RCC 7860 (cell line): Measurements from ENCODE around the gene RASAL3.
"Not testable (repeated sequence)": the region's sequence is repeated elsewhere in the genome, so short reads cannot be mapped to it uniquely, and the experiment has no call there.

ENCODE experiments used
- DNase-seq: peaks from one replicate; pipeline ENCODE4 v3.0.0-alpha.2; 2015; ENCODE audit warnings: low spot score
- FAIRE-seq: peaks from 2 replicates; lab custom pipeline; 2012; peaks lifted over from hg19 to GRCh38; lab: Jason Lieb, UNC

RASAL3 gene

DNA sequence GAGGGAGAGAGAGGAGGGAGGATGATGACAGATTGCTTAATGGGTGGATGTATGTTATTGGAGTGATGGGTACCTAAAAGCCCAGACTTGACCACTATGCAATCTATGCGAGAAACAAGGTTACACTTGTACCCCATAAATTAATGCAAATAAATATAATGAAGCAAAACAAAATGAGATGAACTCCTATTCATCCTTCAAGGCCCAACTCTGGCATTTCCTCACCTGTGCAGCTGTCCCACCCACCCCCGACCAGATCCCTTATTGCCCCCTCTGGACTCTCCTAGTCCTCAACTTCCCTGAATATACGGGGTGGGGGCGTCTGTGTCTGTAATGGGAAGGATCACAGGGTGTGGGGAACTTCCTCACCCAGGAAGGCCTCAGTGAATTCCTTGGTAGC is 10.8 kb upstream of the RASAL3 start:
- DNase-seq = no peak
- FAIRE-seq = no peak

DNA sequence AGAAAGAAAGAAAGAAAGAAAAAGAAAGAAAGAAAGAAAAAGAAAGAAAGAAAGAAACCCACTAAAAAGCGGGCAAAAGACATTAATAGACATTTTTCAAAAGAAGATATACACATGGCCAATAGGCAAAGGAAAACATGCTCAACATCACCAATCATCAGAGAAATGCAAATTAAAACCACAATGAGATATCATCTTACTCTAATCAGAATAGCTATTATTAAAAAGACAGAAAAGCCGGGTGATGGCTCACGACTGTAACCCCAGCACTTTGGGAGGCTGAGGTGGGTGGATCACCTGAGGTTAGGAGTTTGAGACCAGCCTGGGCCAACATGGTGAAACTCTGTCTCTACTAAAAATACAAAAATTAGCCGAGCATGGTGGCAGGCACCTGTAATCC is 9.5 kb upstream of the RASAL3 start:
- not testable (repeated sequence) for DNase-seq, FAIRE-seq

DNA sequence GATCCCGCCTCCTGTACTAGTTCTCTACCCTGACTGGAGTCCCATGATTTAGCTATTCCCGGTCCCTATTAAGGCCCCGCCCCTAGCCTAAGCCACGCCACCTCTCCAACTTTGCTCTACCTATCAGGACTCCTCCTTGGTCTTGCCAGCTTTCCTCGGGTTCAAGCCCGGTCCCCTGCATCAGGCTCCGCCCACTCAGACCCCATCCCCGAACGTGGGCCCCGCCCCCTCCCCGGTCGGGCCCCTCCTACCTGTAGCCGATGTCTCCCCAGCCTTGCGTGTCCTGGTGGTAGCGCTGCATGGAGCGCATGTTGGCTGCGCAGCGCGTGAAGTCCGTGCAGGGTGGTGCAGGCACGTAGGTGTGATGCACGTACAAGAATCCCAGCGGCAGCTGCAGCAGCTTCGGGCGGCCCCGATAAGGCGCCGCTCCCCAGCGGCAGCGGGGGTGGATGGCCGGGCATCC is 7.3 kb upstream of the RASAL3 start:
- DNase-seq = no peak
- no peak for FAIRE-seq

DNA sequence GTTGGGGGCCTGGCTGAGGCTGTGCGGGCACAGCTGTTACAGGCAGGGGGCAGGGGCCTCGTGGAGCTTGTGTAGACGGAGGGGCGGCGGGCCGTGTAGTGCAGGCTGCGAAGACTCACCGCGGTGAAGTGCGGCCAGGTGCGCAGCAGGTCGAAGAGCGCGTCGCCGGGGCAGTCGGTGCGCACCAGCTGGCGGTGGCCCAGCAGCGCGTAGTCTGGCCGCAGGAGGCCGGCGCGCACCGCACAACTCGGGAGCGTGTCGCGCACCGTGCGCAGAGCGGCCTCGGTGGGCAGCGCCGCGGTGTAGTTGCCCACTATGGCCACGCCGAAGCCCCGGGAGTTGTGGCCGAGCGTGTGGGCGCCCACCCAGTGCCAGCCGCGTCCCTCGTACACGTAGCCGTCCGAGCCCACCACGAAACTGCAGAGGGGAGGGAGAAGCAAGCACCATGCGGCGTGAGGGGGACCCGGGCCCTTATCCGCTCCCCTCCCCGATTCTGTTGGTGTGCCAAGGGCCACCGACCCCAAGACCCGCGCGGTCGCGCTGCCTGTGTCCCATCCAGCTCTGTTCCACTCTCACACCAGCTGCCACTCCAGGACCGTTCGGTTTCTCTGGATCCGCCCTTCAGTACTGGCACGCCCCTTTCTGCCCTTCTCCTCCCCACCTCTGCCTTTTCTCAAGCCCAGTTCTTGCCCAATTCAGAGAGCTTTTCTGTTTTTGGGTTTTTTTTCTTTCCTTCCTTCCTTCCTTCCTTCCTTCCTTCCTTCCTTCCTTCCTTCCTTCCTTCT is 5.4 kb upstream of the RASAL3 start:
- no peak for FAIRE-seq
- no peak for DNase-seq

DNA sequence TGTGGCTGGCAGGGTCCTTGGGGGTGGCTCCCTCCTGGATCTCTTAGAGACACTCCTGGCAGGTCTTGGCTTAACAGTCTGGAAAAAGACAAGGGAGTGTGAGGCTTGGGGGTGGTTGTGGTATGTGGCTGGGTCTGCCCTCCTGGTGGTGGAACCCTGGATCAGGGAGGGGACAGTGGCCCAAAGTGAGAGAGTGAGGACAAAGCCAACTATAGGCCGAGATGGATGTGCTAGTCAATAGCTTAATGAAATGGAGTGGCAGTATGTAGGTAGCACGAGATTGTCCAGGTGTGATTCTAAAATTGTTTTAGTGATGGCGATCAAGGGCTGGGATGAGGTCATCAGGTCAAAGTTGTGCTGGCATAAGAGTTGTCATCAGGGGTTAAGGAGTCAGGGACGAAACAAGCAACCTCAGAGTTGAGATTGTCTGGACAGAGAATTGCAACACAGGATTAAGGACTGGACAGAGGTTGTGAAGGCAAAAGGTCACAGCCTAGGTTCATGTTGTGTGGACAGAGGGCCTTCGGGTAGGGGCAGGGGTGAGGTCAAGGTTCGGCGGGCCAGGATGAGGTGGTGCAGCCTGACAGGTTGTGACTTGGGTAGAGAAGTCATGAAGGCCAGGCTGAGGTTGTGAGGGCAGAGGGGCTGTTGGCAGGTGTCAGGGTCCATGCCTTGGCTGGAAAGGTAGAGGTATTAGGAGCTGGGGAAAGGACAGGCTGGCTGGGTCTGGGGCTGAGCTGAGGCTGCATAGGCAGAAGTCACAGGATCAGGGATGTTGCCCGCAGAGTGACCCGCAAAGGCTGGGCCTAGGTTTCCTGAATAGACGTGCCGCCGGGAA is 4.5 kb upstream of the RASAL3 start:
- DNase-seq (no peak), FAIRE-seq (no peak)

DNA sequence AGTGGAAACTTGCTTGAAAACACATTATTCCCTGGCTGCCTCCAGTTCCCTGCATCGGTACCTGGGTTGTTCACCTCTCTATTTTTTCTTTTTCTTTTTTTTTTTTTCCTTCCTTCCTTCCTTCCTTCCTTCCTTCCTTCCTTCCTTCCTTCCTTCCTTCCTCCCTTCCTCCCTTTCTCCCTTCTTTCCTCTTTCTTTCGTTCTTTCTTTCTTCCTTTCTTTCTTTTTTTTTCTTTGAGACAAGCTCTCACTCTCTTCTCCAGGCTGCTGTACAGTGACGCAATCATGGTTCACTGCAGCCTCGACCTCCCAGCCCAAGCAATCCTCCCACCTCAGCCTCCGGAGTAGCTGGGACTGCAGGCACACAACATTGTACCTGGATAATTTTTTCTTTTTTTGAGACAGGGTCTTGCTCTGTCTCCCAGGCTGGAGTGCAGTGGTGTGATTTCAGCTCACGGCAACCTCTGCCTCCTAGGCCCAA is 3.4 kb upstream of the RASAL3 start:
- no peak for DNase-seq
- no peak for FAIRE-seq

DNA sequence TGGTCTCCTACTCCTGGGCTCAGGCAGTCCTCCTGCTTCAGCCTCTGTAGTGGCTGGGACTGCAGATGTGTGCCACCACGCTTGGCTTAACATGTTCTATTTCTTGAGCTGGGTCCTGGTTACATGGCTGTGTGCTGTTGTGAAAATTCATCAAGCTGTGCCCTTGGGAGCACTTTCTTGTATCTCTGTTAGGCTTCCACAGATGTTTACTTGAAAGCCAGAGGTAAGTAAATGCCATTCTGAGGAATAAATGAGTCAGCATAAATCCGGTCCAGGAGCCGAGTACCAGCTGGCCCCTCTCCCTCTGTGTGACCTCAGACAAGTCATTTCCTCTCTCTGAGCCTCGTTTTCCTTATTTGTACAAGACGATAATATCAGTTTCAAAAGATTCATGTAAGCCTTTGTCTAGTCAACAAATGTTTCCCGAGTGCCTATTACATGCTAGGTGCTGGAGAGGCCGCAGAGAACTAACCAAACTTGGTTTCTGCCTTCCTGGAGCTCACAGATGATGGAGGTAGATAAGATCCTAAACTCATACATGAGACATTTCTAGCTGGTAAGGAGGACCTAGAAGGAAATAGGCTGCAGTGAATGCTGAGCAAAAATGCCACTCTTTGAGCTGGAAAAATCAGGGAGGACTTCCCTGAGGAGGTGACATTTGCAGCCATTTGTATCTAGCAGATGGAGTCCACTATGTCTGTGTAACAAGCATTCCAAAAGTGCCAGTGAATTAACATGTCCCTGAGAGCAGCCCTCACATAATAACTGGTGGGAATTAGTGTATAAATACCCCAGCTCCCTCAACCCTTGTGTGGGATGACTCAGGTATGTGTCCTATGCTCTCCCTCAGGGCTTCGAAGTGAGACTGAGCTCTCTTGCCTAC is 2.7 kb upstream of the RASAL3 start:
- DNase-seq (peak; percentile 27), FAIRE-seq (no peak)

DNA sequence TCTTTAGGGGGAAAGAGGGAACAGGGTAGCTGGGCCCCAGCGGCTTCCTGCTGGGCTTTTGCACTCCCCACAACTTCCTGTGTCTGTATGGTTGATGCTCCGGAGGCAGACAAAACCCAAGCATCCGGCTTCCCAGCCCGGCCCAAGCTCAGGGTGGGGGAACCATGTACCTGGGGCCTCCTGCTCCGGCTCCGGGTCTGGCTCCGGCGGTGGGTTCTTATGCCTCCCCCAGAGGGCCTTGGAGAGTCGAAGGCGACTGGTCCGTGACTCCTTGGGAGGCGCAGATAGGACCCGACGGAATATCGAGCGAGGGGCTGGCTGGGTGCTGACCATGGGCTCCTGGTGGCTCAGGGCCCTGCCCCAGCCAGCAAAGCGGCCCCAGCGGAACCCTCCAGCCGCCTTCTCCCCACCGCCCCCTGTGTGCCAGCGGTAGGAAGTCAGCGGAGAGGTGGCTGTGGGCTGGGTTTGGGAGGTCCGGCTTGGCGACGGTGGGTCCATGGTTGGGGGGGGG is 428 bp downstream of the RASAL3 start:
- FAIRE-seq (no peak), DNase-seq (no peak)

DNA sequence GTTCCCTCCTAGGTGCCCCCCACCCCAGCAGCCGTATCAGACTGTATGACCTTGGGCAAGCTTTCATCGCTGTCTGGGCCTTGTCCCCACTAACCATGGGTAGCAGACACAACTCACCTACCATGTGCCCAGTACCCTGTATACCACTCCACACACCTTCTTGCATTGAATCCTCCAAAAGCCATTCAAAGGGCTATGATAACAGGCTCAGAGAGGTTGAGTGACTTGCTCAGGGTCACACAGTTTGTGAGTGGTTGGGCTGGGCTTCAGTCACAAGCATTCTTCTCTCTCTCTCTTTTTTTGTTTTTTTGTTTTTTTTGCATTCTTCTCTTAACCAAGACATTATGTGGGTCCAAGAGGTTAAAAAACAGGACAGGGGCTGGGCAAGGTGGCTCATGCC is 2.6 kb downstream of the RASAL3 start:
- FAIRE-seq (no peak), DNase-seq (no peak)

DNA sequence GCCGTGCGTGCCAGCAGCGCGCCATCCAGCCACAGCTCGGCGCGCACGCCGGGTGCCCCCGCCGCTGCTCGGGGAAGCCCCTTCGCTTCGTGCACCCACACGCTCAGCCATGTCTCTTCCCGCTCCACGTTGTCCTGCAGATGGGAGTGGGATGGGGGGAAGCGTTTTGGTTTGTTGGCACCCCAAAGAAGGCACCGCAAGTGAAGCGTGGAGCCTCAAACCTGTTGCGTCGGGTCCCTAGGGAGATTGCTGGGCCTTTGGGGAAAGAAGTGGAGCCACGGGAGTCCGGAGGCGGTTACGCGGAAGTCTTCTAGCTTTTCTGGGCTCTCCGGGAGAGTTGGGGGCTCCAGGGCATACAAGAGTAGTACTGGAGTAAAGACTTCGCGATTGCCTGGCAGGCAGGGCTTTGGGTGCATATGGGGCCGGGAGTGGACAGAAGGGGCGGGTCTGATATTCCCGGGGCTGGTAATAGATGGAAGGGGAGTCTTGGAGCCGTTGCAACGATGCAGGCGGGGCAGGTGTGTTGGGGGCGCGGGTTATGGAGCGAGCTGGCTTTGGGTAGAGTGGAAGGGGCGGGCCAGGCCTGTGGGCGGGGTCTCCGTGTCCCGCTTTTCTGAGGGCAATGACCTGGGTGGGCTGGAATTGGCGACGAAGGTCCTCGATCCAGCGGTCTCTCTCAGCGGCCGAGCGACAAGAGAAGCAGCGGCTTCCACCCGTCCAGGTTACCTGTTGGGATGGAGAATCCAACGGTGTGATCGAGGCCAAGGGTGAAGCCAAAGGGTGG is 6.5 kb downstream of the RASAL3 start:
- no peak for DNase-seq
- FAIRE-seq = no peak

DNA sequence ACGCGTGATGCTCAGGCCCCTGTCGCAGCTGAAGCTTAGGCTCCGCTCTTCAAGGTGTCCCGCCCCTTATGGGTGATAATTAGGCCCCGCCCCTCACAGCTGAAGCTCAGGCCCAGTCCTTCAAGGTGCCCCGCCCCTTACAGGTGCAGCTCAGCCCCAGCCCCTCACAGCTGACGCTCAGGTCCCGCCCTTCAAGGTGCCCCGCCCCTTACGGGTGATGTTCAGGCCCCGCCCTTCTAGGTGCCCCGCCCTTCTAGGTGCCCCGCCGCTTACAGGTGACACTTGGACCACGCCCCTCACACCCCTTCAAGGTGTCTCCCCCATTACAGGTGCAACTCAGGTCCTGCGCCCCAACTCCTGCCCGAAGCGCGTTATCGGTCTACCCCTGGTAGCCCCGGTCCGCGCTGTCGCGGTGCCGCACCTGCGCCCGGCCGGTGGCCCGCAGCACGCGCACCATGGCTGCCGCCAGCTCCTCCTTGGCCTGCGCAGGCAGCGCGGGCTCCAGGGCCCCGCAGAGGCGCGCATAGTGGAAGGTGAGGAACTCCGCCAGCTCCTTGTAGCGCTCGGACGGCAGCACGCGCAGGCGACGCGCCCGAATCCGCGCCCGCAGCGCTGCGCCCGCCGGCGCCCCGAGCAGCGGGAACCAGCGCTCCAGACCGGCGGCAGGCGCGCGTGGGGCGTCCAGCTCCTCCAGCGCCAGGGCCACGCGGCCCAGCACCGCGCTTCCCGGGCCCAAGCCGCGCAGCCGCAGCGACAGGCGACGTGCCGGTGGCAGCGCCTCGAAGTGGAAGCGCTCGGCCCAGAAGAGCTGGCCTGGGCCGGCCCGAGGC is 7.3 kb downstream of the RASAL3 start:
- FAIRE-seq (no peak), DNase-seq (no peak)

DNA sequence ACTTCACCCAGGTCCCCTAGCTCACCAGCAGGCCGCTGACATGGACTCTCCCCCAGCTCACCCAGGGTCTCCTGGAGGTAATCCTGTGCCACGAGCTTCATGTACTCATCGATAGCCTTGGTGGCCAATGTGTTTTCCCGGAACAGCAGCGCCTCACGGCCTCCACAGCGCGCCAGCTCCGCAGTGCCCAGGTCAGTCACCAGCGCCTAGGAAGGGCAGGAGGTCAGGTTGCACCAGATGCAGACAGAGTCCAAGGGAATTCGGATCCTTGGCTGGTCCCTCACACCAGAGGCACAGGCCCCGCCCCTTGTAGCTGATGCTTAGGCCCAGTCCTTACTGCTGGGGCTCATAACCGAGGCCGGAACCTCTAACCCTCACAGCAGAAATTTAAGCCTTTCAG is 7.9 kb downstream of the RASAL3 start:
- FAIRE-seq = no peak

DNA sequence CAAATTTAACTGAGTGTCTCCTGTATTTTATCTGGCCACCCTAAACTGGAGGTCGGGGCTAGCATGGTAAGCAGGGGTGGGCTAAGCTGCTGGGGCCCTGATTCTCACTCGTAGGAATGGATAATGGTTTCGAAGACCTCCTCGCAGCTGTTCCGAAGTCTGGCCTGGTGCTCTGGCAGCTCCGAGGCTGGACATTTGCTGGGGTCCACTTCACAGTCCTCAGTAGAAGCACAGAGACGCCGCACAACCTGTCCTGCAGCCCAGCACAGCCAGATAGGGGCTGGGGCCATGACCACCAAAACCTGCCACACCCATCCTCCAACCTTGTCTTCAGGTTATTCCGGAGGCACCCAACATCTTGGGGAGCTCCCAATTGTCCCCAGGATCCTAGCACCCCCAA is 8.3 kb downstream of the RASAL3 start:
- FAIRE-seq (no peak), DNase-seq (no peak)

More for the DNA sequence above, 7.9 kb downstream of the RASAL3 start:
- no peak for DNase-seq

DNA sequence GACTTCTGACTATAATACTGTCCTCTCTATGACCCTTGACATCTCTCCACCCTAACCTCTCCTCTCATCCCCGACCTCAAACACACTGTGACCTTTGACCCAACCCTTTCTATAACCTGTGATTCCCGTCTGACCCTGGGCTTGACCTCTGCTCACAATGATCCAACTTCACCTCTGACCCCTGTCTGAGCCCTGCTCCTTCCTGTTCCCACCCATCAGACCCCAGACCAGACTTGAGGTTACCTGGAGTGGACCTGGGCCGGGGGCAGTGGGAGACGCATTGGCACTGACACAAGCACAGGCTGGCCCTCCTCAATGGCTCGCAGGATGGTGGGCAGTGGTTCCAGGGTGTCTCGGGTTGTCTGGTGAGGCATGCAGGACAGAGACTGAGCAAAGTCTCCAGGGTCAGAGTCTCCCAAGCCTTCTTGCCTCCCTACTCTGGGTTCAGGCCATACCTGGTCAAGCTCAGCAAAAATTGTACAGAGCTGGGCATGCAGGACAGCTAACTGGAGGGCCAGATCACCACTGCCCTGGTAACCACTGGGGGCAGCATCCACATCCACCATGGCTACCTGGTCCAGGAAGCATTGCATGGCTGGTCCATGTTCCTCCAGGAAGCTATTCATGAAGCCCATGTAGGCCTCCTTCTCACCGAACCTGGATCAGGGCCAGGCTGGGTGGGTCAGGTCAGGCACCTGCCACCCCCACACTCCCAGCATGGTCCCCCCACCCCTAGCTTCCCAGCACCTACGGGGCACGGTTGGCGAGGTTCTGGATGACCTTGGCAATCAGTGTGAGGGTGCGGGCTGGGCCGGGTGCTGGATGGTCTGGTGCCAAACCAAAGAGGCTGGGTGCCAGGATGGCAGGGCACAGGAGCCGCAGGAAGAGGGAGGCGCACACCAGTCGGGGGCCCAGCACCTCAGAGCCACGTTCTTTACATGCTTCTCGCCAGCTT is 10.2 kb downstream of the RASAL3 start:
- FAIRE-seq = no peak
- no peak for DNase-seq

DNA sequence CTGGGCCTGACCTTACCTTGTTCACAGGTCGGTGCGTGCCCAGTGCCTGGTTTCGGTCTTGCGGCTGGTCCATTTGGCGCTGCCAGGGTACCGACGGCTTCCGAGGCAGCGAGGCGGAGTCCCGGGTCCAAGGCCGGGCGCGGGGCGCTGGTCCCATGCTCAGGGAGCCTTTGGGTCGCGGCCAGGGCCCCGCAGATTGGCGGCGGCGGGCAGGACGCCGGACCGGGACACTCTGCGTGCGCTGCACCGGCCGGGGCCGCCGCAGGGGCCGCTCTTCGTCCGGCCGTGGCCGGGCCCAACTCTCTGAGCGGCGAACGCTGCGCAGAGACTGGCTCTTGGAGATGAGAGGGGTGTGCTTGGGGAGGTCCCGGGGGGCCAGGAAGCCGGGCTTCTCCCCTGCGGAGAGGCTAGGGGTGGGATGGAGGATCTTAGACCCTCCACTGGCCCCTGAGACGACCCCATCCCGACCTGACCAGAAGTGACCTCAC is 11.2 kb downstream of the RASAL3 start:
- no peak for DNase-seq
- FAIRE-seq = no peak

DNA sequence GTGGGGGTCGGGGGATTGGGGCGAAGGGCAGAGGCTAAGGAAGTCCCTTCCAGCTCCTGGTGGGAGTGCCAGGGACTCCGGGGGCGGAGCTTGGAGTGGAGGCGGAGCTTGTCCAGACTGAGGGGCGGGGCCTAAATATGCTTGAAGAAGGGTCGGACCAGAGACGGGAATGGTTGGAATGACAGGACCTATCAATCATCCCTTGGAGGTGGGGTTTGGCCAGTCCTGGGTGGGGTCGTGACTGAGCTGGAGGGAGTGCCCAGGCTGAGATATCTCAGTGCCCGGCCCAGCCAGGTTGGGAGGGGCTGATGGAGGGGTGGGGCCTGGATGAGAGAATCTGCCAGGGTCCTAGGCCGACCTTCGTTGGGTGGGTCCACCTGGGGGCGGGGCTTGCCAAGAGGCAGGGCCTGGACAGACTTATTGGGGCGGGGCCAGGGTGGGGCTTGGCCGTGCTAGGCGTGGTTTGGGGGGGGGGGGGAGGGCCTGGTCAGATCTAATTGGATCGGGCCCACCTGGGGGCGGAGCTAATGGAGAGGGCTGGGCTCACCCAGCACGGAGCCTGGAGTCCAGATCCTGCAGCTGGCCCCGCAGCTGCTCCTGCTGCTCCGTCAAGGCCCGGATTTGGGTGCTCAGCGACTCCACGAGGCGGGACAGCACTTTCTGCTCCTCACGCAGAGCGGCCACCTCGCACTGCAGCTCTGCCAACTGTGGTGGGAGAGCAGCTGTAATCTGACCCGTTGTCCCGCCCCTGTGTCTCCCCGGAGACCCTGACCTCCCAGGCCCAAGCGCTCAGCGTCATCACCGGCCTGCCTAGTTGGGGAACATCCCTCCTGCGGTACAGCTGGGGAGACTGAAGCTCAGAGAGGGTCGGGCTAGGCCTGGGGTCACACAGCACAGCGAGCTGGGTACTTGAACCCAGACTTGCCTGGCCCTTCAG is 12.0 kb downstream of the RASAL3 start:
- FAIRE-seq (no peak), DNase-seq (no peak)

DNA sequence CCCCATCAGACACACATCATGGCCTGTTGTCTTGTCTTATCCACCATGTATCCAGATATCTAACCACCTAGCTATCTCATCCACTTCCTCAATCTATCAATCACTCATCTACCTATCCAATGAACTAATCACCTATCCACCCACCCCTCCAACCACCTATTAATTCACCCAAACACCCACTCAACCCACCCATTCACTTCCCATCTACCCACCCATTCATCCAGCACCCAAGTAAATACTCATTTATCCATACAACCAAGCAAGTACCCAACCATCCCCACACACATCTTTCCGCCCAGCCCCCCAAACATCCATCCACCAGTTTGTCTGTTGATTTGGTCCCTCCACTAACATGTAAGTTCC is 13.8 kb downstream of the RASAL3 start:
- no peak for DNase-seq
- no peak for FAIRE-seq
